SW480 (cell line): ENCODE data around the gene NANOS3.

Experiments
- DNase-seq: peaks from one replicate; pipeline ENCODE4 v3.0.0-alpha.2; 2016; ENCODE audit warnings: low spot score

Gene NANOS3

GRCh38 chr19:13864667-13865570 is 12.0 kb upstream of the NANOS3 start:
- no peak for DNase-seq

GRCh38 chr19:13865571-13866462 is 11.1 kb upstream of the NANOS3 start:
- DNase-seq: no peak

- DNase-seq: no peak
Measured at GRCh38 chr19:13866463-13867046, 10.4 kb upstream of the NANOS3 start.

GRCh38 chr19:13868663-13869062 is 8.3 kb upstream of the NANOS3 start:
- no peak for DNase-seq

GRCh38 chr19:13869281-13869680 is 7.7 kb upstream of the NANOS3 start:
- DNase-seq: no peak

GRCh38 chr19:13870873-13871272 is 6.1 kb upstream of the NANOS3 start:
- no peak for DNase-seq

- DNase-seq: no peak
Measured at GRCh38 chr19:13872339-13872694, 4.6 kb upstream of the NANOS3 start.

GRCh38 chr19:13872695-13873389 is 4.1 kb upstream of the NANOS3 start:
- DNase-seq: peak; percentile 32

GRCh38 chr19:13873834-13874515 is 3.0 kb upstream of the NANOS3 start:
- DNase-seq: no peak

- DNase-seq: no peak
Measured at GRCh38 chr19:13875824-13876223, 1.1 kb upstream of the NANOS3 start.

GRCh38 chr19:13877303-13877702 is 369 bp downstream of the NANOS3 start:
- no peak for DNase-seq

GRCh38 chr19:13880059-13881043 is 3.4 kb downstream of the NANOS3 start:
- DNase-seq: peak; percentile 97

GRCh38 chr19:13881251-13881691 is 4.3 kb downstream of the NANOS3 start:
- DNase-seq: peak; percentile 69

GRCh38 chr19:13881692-13882418 is 4.9 kb downstream of the NANOS3 start:
- peak; percentile 58 for DNase-seq

GRCh38 chr19:13882419-13882795 is 5.5 kb downstream of the NANOS3 start:
- DNase-seq: no peak

- no peak for DNase-seq
Measured at GRCh38 chr19:13882836-13883235, 5.9 kb downstream of the NANOS3 start.

- no peak for DNase-seq
Measured at GRCh38 chr19:13883516-13884064, 6.7 kb downstream of the NANOS3 start.

GRCh38 chr19:13884726-13885591 is 8.0 kb downstream of the NANOS3 start:
- no peak for DNase-seq
